HG03442 (cell line): ENCODE measurements around the gene IFT27.

ENCODE experiments used
- ATAC-seq: cut with Tn5 transposase; IDR thresholded peaks from one replicate; pipeline ENCODE4 v1.9.1; 2021; ENCODE audit warnings: mild to moderate bottlenecking, moderate library complexity; ENCODE audit not compliant: unreplicated experiment

Gene IFT27

GRCh38 chr22:36797374-36797773 is 21.5 kb upstream of the IFT27 start:
- ATAC-seq = no peak

DNA sequence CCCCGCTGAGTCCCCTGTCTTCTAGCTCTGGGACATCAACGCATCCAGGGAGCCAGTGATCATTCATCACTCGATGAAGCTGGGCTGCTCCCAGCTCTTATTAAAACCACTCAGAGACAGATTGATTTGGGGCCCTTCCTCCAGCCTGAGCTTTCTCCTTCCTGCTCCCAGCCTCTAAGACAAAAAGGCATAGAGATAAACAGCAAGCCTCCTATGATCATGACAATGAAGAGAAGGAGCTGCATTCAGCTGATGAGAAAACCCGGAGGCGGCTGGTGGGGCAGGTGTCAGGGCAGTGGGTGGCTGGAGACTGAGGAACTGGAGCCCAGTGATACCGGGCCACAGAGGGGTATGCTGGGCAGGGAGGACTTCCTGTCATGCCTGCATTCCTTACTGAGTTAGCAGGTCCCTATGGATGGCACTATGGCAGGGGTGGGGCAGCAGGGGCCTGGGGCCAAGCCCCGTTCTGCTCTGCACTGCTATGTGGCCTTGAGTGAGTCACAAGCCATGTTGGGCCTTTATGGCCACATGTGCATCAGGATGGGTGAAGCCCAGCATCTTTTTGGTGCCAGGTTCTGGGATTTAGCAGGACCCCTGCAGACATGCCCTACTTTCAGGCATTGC is 20.7 kb upstream of the IFT27 start:
- ATAC-seq = no peak

- no peak for ATAC-seq
These were observed 19.7 kb upstream of the IFT27 start for GRCh38 chr22:36795633-36796032.

GRCh38 chr22:36790648-36791047 is 14.7 kb upstream of the IFT27 start:
- ATAC-seq = no peak

DNA sequence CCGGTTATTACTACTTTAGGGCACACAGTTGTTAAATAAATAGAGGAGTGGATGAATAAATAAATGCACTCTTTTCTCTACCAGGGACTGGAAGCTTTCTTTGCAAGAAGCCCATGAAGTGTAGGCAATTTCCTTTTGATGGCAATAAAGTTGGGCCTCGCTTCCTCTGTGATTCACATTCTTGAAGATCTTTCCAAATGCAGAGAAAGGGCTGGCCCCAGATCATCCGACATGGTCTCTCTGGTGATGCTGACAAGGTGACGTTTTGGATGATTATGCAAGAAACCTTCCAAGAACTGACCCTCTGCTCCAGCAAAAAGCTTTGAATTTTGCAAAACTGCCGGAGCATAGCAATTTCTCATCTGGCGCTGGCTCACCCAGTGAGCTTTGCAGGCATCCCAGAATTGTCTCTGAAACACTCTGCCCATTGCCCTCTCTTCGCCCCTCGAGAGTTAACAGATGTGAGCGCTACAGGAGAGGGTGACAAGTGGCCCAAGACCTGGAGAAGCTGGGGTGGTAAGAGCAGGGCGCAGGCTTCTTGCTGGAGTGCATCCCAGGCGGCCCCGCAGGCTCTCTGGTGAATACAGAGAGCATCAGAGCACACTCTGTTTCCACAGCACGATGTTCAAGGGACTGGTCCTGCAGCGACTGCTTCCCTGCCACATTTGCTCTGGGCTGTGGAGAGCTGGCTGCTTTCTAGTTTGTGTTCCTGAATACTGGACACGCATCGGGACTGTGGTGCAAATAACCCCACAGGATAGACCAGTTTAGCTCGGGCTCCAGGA is 11.5 kb upstream of the IFT27 start:
- no peak for ATAC-seq

- no peak for ATAC-seq
These were observed 7.8 kb upstream of the IFT27 start for GRCh38 chr22:36783743-36784142.

- ATAC-seq = no peak
These were observed 6.0 kb upstream of the IFT27 start for GRCh38 chr22:36781656-36782627.

- ATAC-seq = no peak
These were observed 2.1 kb upstream of the IFT27 start for GRCh38 chr22:36778020-36778419.

GRCh38 chr22:36776722-36777121 is 803 bp upstream of the IFT27 start:
- no peak for ATAC-seq

DNA sequence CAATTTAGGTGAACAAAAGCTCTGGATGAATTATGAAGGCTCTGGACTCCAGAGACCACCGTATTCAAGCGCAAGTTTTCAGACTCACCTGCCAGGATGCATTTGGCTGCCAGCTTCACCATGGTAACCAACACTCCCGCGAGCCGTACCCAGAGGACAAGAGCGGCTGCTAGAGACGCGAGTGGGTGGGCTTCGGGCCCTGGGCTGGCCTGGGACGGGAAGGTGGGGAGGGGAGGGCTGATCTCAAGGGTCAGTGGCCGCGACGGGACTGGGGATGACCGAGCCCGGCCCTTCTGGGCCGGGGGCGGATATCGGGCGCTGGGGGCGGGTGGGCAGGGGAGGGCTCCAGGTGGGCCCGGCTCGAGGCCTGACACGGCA is 344 bp downstream of the IFT27 start:
- no peak for ATAC-seq

- ATAC-seq = no peak
These were observed 2.0 kb downstream of the IFT27 start for GRCh38 chr22:36773935-36774334.

DNA sequence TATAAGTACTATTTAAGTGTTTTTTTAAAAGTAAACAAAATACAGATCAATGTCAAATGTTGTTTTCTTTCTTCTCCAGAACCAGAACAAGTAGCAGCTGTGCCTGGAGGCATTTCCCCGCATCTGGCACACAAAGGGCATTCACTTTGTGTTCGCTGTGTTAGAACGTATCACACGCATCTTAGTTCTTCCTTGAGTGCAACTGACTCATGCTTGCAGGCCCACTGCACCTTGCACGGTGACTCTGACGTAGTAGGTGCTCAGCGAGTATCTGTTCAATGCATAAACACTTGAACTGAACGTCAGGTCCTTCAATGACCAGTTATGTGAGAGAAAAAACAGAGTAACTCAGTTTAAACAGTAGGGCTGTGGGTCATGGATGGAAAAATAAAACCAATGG is 3.5 kb downstream of the IFT27 start:
- no peak for ATAC-seq

- ATAC-seq = no peak
These were observed 4.4 kb downstream of the IFT27 start for GRCh38 chr22:36771356-36772063.

GRCh38 chr22:36770513-36771231 is 5.2 kb downstream of the IFT27 start:
- ATAC-seq = no peak

GRCh38 chr22:36769541-36770512 is 6.1 kb downstream of the IFT27 start:
- ATAC-seq = no peak

GRCh38 chr22:36768616-36769015 is 7.3 kb downstream of the IFT27 start:
- no peak for ATAC-seq

- no peak for ATAC-seq
These were observed 7.8 kb downstream of the IFT27 start for GRCh38 chr22:36768141-36768540.

DNA sequence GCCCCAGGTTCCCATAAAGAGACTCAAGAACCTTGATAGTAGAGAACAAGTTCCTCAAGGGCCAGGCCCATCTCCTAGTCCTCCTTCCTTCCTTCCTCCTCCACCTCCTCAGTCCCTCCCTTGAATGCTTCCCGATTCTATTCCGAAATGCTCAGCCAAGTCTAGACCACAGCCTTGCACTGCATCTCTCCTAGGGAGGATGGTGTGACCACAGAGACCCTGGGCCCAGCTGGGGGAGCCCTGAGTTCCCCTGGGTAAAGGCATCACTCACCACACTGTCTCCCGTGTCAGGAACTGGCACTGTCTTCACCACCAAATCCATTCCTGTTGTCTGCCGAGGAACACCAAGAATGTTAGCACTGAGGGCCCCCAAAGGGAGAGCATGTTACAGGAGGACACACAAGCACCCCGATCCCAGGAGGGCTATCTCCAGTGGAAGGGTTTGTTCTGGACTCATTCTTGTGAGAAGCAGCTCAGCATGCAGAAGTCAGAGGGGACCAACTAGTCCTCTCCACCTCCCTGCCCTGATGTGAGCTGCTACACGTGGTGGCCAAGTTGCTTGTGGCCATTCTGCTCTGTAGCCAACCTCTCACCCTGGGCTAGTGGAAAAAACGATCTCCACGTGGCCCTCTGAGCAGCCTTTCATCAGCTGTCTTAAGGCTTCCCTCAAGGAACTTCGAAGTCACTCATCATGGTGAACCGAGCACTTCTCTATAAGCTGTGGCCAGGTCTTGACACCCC is 8.7 kb downstream of the IFT27 start:
- ATAC-seq = no peak
